ENCODE data around the gene YY2.

GRCh38 chrX:21816136-21816535, 39.7 kb upstream of the YY2 start:
- TF ChIP-seq CTCF (IDR thresholded peaks at IDR 0.05): no peak
- TF ChIP-seq POLR2A (IDR thresholded peaks at IDR 0.05): no peak
